Activated B cell treated with CpG ODN at 0.5 μM for 24 hours (primary cell): Measurements from ENCODE around the gene TKTL1. TPM values are rescaled to one million over a fixed set of nuclear protein-coding genes. Genes with fewer than 3 reads are reported as not detected.

Experiments
- ATAC-seq: fragments of 200-7000 bp; cut with Tn5 transposase; one replicate; pipeline ENCODE4 v1.10.0; 2021; ENCODE audit warnings: low read depth, mild to moderate bottlenecking, moderate library complexity
- CTCF ChIA-PET: fragments of 350-600 bp; sonication (Branson Sonifier 250); formaldehyde crosslinking; loops from one replicate; lab custom pipeline; 2021; ENCODE audit warnings: antibody characterized with exemption; lab: Charles Lee
- POLR2A ChIA-PET: fragments of 350-600 bp; sonication (Branson Sonifier 250); formaldehyde crosslinking; loops from one replicate; lab custom pipeline; 2021; ENCODE audit warnings: antibody characterized with exemption; lab: Charles Lee
- DNase-seq: peaks from one replicate; pipeline ENCODE4 v3.0.0; 2022
- H3K27ac Mint-ChIP-seq: one replicate; pipeline ENCODE4 v1.8.0; 2020; ENCODE audit warnings: mixed read lengths
- H3K27me3 Mint-ChIP-seq: one replicate; pipeline ENCODE4 v1.8.0; 2021; ENCODE audit warnings: mixed read lengths
- H3K36me3 Mint-ChIP-seq: one replicate; pipeline ENCODE4 v1.8.0; 2021; ENCODE audit warnings: low read depth, mixed read lengths
- H3K4me1 Mint-ChIP-seq: one replicate; pipeline ENCODE4 v1.8.0; 2021; ENCODE audit warnings: mixed read lengths
- H3K4me3 Mint-ChIP-seq: one replicate; pipeline ENCODE4 v1.8.0; 2020; ENCODE audit warnings: mild to moderate bottlenecking, mixed read lengths
- H3K9me3 Mint-ChIP-seq: one replicate; pipeline ENCODE4 v1.8.0; 2020; ENCODE audit warnings: mixed read lengths
- CTCF ChIP-seq: fragments of 200-600 bp; IDR thresholded peaks from one replicate; pipeline ENCODE4 v1.8.0; 2022; ENCODE audit warnings: antibody characterized with exemption, mild to moderate bottlenecking
- intact Hi-C: fragments of 100-400 bp; cut with micrococcal nuclease; formaldehyde crosslinking; loops from one replicate; pipeline ENCODE4 v1.15.1; 2024
- total RNA-seq: library from RNA; stranded (reverse); gene quantifications from 2 replicates; pipeline ENCODE4 v1.2.3, GENCODE V29; 2022

Gene TKTL1
- total RNA-seq, 1 donor from 2014 or later, result not detected

GRCh38 chrX:154317391-154317995, 21.9 kb downstream of the TKTL1 start:
- no peaks in the 10 kb centered on the region for H3K9me3 Mint-ChIP-seq
- H3K27me3 Mint-ChIP-seq, result no peaks in the 10 kb centered on the region
- intact Hi-C loops, result loop anchor here (2.0 kb wide), 1 partner anchor 217 kb away; no protein-coding TSS in a partner anchor
- POLR2A ChIA-PET, result no interaction called here
- DNase-seq (no peak), ATAC-seq (no peak)
- peaks cover 29% of the 10 kb centered on the region for H3K4me1 Mint-ChIP-seq
- no peak overlapping the region for H3K27ac Mint-ChIP-seq
- CTCF ChIA-PET, result interaction anchor here (1.7 kb wide), 1 partner anchor 181 kb away, joined by 4 read pairs; no protein-coding TSS in a partner anchor
- no peak overlapping the region for H3K4me3 Mint-ChIP-seq
- no peak for TF ChIP-seq CTCF
- no peaks in the 10 kb centered on the region for H3K36me3 Mint-ChIP-seq

- no peaks in the 10 kb centered on the region for H3K9me3 Mint-ChIP-seq
- intact Hi-C loops, result loop anchor here (5.0 kb wide), 1 partner anchor 188 kb away; no protein-coding TSS in a partner anchor
- no peak overlapping the region for H3K4me3 Mint-ChIP-seq
- ChIA-PET CTCF (no interaction called here), POLR2A (no interaction called here)
- ATAC-seq (no peak), DNase-seq (no peak)
- no peak overlapping the region for H3K27ac Mint-ChIP-seq
- H3K4me1 Mint-ChIP-seq, result peaks cover 37% of the 10 kb centered on the region
- no peaks in the 10 kb centered on the region for H3K36me3 Mint-ChIP-seq
- TF ChIP-seq CTCF, result no peak
- no peaks in the 10 kb centered on the region for H3K27me3 Mint-ChIP-seq
These were observed 24.8 kb downstream of the TKTL1 start for GRCh38 chrX:154320406-154320805.

- ATAC-seq, result no peak
- POLR2A ChIA-PET, result no interaction called here
- DNase-seq, result no peak
- intact Hi-C loops, result loop anchor here (1.0 to 5.0 kb wide), 2 partner anchors 8 to 189 kb away; no protein-coding TSS in a partner anchor
- CTCF ChIA-PET, result no interaction called here
- no peaks in the 10 kb centered on the region for H3K27me3 Mint-ChIP-seq
- H3K27ac Mint-ChIP-seq, result no peak overlapping the region
- H3K9me3 Mint-ChIP-seq, result no peaks in the 10 kb centered on the region
- H3K4me1 Mint-ChIP-seq, result peaks cover 38% of the 10 kb centered on the region
- H3K36me3 Mint-ChIP-seq, result no peaks in the 10 kb centered on the region
- peak overlapping the region; percentile 24 for H3K4me3 Mint-ChIP-seq
- no peak for TF ChIP-seq CTCF
These were observed 25.6 kb downstream of the TKTL1 start for GRCh38 chrX:154321152-154321551.

GRCh38 chrX:154321594-154321993, 26.0 kb downstream of the TKTL1 start:
- Mint-ChIP-seq H3K4me3 (no peak overlapping the region), H3K4me1 (peaks cover 43% of the 10 kb centered on the region)

More at GRCh38 chrX:154321594-154321993, 26.0 kb downstream of the TKTL1 start:
- Mint-ChIP-seq H3K27ac (no peak overlapping the region), H3K9me3 (no peaks in the 10 kb centered on the region), H3K36me3 (no peaks in the 10 kb centered on the region), H3K27me3 (no peaks in the 10 kb centered on the region)
- DNase-seq (no peak), ATAC-seq (no peak)
- intact Hi-C loops, result loop anchor here (1.0 to 5.0 kb wide), 2 partner anchors 8 to 189 kb away; no protein-coding TSS in a partner anchor
- ChIA-PET CTCF (interaction anchor here (0.6 kb wide), 1 partner anchor 9 kb away, joined by 3 read pairs; no protein-coding TSS in a partner anchor), POLR2A (no interaction called here)
- TF ChIP-seq CTCF, result no peak
